ENCODE data around the gene LPP. TPM values are rescaled to one million over a fixed set of nuclear protein-coding genes. Genes with fewer than 3 reads are reported as not detected.

LPP gene
- total and polyA plus RNA-seq, 2 of the 4 experiments (the other 2 are of a cell fraction), result 16.0 to 130 TPM

DNA sequence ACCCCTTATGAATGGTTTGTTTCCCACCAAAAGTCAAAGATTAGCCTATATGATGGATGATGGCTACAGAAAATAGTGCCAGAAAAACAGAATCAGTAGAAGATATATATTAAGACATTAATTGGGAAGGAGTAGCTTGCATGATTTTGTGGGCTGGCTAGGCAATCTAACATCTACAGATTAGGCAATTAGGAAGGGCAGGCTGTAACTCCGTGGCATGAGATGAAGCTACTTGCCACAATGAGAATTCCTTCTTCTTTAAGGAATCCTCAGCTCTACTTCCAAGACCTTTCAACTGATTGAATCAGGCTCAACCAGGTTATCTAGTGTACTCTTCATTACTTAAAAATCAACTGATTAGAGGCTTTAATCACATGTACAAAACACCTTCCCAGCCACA, 426.7 kb downstream of the LPP start:
- Histone ChIP-seq H3K4me2 (ENCODE audit: low read depth, low read length) (no peak overlapping the region), H3K79me1 (ENCODE audit: low read depth in 1 of 2, low read length in 2 of 2) (peaks cover 45 to 65% of the 10 kb centered on the region in 2 experiments), H3K36me3 (ENCODE audit: control insufficient read depth, insufficient read depth, low read length) (no peaks in the 10 kb centered on the region; the same call in 1 of the 2 replicates), H3K9ac (ENCODE audit: low read depth, low read length) (no peak overlapping the region), H2AFZ (replicated peaks; ENCODE audit: low read length, poor library complexity) (no peak overlapping the region), H3K27me3 (ENCODE audit: control insufficient read depth, insufficient read depth, low read length) (no peaks in the 10 kb centered on the region), H2BK5ac (ENCODE audit: low read depth, low read length, poor library complexity, severe bottlenecking) (no peak overlapping the region), H2BK20ac (ENCODE audit: low read depth, low read length) (no peak overlapping the region), H4K91ac (ENCODE audit: insufficient read depth, low read depth, low read length) (no peak overlapping the region), H3K4me1 (ENCODE audit: control insufficient read depth, insufficient read depth, low read length) (peaks cover 16% of the 10 kb centered on the region), H4K5ac (ENCODE audit: low read depth, low read length) (no peak overlapping the region), H3K4me3 (ENCODE audit: insufficient read depth, low read depth, low read length) (no peak overlapping the region), H4K8ac (ENCODE audit: low read depth in 2 of 2, low read length in 2 of 2) (no peak overlapping the region), H2BK15ac (ENCODE audit: low read depth, low read length) (no peak overlapping the region), H3K18ac (ENCODE audit: low read depth, low read length) (no peak overlapping the region), H3K14ac (replicated peaks; ENCODE audit: low read depth, low read length) (no peak overlapping the region), H2AK5ac (ENCODE audit: low read depth, low read length) (no peak overlapping the region), H2AK9ac (replicated peaks; ENCODE audit: low read depth, low read length, poor library complexity) (no peak overlapping the region), H3K4ac (ENCODE audit: low read depth, low read length) (no peak overlapping the region), H3K9me3 (ENCODE audit: control insufficient read depth, insufficient read depth, low read length) (no peaks in the 10 kb centered on the region), H2BK120ac (ENCODE audit: low read depth, low read length) (no peak overlapping the region), H3K27ac (ENCODE audit: insufficient read depth, low read length) (no peak overlapping the region), H3K9me1 (ENCODE audit: insufficient read depth, low read length) (peaks cover 3% of the 10 kb centered on the region; the same call in 1 of the 2 replicates), H4K20me1 (ENCODE audit: insufficient read depth, low read length) (0 out of 2 replicates have a peak, but pooled peaks cover 5% of the 10 kb centered on the region), H3K56ac (ENCODE audit: extremely low read depth, insufficient read depth, low read length) (no peak overlapping the region), H3K23ac (ENCODE audit: low read depth, low read length) (no peak overlapping the region)
- BruUV-seq (replicated peaks), result no TSS peak
- intact Hi-C loops (cut with micrococcal nuclease), result no loop called here
- ATAC-seq (ENCODE audit: low read depth) (no peak), DNase-seq (no peak)
- WGBS, 2 experiments (ENCODE audit: extremely low coverage in 2 of 2, insufficient read length in 1 of 2), result no CpG with 5 or more reads among the region's 1 CpG
- dilution Hi-C loops (cut with HindIII; ENCODE audit: low sequenced_read_pairs, unreplicated experiment), result no loop called here
- no peak for TF ChIP-seq CEBPB (IDR thresholded peaks at IDR 0.05; ENCODE audit: low read depth, low read length)
- TF ChIP-seq, protein P1, sequence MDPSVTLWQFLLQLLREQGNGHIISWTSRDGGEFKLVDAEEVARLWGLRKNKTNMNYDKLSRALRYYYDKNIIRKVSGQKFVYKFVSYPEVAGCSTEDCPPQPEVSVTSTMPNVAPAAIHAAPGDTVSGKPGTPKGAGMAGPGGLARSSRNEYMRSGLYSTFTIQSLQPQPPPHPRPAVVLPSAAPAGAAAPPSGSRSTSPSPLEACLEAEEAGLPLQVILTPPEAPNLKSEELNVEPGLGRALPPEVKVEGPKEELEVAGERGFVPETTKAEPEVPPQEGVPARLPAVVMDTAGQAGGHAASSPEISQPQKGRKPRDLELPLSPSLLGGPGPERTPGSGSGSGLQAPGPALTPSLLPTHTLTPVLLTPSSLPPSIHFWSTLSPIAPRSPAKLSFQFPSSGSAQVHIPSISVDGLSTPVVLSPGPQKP (IDR thresholded peaks at IDR 0.05; ENCODE audit: borderline replicate concordance, low read depth, low read length), result no peak
- TF ChIP-seq, protein P2, sequence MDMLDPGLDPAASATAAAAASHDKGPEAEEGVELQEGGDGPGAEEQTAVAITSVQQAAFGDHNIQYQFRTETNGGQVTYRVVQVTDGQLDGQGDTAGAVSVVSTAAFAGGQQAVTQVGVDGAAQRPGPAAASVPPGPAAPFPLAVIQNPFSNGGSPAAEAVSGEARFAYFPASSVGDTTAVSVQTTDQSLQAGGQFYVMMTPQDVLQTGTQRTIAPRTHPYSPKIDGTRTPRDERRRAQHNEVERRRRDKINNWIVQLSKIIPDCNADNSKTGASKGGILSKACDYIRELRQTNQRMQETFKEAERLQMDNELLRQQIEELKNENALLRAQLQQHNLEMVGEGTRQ (IDR thresholded peaks at IDR 0.05; ENCODE audit: low read depth, low read length), result no peak
- TF ChIP-seq CHD1 (IDR thresholded peaks at IDR 0.05; ENCODE audit: low read depth, low read length), result no peak
- no peak for TF ChIP-seq MAFK (IDR thresholded peaks at IDR 0.05; ENCODE audit: low read depth, low read length)
- TF ChIP-seq RFX5 (IDR thresholded peaks at IDR 0.05; ENCODE audit: low read depth, low read length), result no peak
- TF ChIP-seq, protein P3, sequence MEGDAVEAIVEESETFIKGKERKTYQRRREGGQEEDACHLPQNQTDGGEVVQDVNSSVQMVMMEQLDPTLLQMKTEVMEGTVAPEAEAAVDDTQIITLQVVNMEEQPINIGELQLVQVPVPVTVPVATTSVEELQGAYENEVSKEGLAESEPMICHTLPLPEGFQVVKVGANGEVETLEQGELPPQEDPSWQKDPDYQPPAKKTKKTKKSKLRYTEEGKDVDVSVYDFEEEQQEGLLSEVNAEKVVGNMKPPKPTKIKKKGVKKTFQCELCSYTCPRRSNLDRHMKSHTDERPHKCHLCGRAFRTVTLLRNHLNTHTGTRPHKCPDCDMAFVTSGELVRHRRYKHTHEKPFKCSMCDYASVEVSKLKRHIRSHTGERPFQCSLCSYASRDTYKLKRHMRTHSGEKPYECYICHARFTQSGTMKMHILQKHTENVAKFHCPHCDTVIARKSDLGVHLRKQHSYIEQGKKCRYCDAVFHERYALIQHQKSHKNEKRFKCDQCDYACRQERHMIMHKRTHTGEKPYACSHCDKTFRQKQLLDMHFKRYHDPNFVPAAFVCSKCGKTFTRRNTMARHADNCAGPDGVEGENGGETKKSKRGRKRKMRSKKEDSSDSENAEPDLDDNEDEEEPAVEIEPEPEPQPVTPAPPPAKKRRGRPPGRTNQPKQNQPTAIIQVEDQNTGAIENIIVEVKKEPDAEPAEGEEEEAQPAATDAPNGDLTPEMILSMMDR (conservative IDR thresholded peaks at IDR 0.05; ENCODE audit: low read depth, low read length), result no peak
- TF ChIP-seq NFE2L2 (IDR thresholded peaks at IDR 0.05; ENCODE audit: low read depth, low read length), result no peak
- TF ChIP-seq POLR2A (IDR thresholded peaks at IDR 0.05; ENCODE audit: low read depth, low read length), result no peak
- TF ChIP-seq BHLHE40 (IDR thresholded peaks at IDR 0.05; ENCODE audit: low read depth, low read length), result no peak
- no peak for TF ChIP-seq RCOR1 (IDR thresholded peaks at IDR 0.05; ENCODE audit: insufficient replicate concordance, low read length)
- TF ChIP-seq MXI1 (IDR thresholded peaks at IDR 0.05; ENCODE audit: borderline replicate concordance, low read depth, low read length), result no peak
- TF ChIP-seq MAZ (IDR thresholded peaks at IDR 0.05; ENCODE audit: borderline replicate concordance, low read depth, low read length), result no peak
- TF ChIP-seq FOS (IDR thresholded peaks at IDR 0.05; ENCODE audit: low read depth, low read length), result no peak
- CTCF ChIA-PET, result no interaction called here
- POLR2A ChIA-PET (ENCODE audit: unreplicated experiment), result no interaction called here
- in situ Hi-C loops (cut with MboI; ENCODE audit: low sequenced_read_pairs), result no loop called here
